Measurements from ENCODE around the gene SLC35E1. TPM values are rescaled to one million over a fixed set of nuclear protein-coding genes. Genes with fewer than 3 reads are reported as not detected.
A peak's percentile ranks its signal among the peaks of the same experiment; 100 is the strongest.

The SLC35E1 gene
- total and polyA plus RNA-seq, 2 of the 13 experiments (the other 11 are each of a cell fraction or from before 2014, with no cell fraction given) = 21.2 to 46.5 TPM

DNA sequence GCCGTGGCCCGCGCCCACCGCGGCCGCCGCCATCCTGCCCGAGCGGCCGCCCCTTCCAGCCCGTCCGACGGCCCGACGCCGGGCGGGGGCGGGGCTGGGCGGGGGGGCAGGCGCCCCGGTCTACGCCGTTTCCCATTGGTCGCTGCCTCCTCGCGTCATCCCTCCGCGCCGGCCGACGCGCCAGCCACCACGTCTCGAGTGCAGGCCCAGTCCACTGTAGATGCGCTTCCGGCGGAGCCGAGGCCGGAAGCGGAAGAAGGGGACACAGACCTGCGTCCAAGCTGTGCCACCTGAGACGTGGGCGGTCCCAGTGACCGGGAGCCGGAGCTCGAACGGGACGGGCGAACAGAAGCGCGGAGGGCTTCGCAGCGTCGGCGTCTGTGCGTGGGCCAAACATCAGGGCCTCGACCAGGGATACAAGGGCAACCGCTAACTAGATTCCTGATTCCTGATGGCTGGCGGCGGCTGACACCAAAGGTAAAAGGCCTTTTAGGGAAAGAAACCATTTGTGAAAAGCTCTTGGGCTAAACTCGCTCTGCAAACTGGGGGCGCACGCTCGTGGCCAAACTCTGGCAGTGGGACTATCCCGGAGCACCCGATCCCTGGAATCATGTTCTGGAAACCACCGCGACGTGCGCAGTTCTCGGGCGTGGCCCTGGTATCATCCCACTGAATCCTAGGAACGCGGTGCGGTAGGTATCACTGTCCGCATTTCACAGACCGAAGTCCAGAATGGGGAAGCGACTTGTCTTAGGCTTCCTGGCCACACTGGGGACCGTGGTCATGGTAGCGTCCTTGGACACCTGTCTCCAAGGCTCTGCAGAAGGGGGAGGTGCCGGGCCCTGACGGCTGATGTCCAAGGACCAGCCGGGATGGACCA is at the start of gene SLC35E1 (continued):
- TF ChIP-seq, protein P1, sequence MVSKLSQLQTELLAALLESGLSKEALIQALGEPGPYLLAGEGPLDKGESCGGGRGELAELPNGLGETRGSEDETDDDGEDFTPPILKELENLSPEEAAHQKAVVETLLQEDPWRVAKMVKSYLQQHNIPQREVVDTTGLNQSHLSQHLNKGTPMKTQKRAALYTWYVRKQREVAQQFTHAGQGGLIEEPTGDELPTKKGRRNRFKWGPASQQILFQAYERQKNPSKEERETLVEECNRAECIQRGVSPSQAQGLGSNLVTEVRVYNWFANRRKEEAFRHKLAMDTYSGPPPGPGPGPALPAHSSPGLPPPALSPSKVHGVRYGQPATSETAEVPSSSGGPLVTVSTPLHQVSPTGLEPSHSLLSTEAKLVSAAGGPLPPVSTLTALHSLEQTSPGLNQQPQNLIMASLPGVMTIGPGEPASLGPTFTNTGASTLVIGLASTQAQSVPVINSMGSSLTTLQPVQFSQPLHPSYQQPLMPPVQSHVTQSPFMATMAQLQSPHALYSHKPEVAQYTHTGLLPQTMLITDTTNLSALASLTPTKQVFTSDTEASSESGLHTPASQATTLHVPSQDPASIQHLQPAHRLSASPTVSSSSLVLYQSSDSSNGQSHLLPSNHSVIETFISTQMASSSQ (IDR thresholded peaks at IDR 0.05; ENCODE audit: low read depth) = no peak
- TF ChIP-seq, protein P1 (CRISPR knock-in tag; IDR thresholded peaks at IDR 0.05; ENCODE audit: borderline replicate concordance) = no peak; the same call in 1 of the 2 replicates
- peak; percentile 75 for TF ChIP-seq ZNF143 (CRISPR knock-in tag; IDR thresholded peaks at IDR 0.05)
- peak; percentile 66; the same call in 1 of the 2 replicates for TF ChIP-seq SMAD1 (CRISPR knock-in tag; IDR thresholded peaks at IDR 0.05; ENCODE audit: borderline replicate concordance, low read depth)
- TF ChIP-seq ZNF749 (CRISPR knock-in tag; IDR thresholded peaks at IDR 0.05; ENCODE audit: borderline replicate concordance) = peak; percentile 32; the same call in 1 of the 2 replicates
- TF ChIP-seq MEIS1 (CRISPR knock-in tag; IDR thresholded peaks at IDR 0.05; ENCODE audit: borderline replicate concordance) = no peak; the same call in 1 of the 2 replicates
- TF ChIP-seq ZNF598 (CRISPR knock-in tag; IDR thresholded peaks at IDR 0.05; ENCODE audit: borderline replicate concordance) = peak; percentile 92; the same call in 1 of the 2 replicates
- no peak for TF ChIP-seq DPF2 (CRISPR knock-in tag; IDR thresholded peaks at IDR 0.05; ENCODE audit: borderline replicate concordance, low read depth)
- TF ChIP-seq ZNF572 (CRISPR knock-in tag; IDR thresholded peaks at IDR 0.05) = no peak
- TF ChIP-seq NR2F1 (CRISPR knock-in tag; IDR thresholded peaks at IDR 0.05) = no peak
- no peak for TF ChIP-seq ZNF253 (CRISPR knock-in tag; IDR thresholded peaks at IDR 0.05; ENCODE audit: borderline replicate concordance)
- no peak for TF ChIP-seq CC2D1A (CRISPR knock-in tag; IDR thresholded peaks at IDR 0.05)
- TF ChIP-seq, protein P2, sequence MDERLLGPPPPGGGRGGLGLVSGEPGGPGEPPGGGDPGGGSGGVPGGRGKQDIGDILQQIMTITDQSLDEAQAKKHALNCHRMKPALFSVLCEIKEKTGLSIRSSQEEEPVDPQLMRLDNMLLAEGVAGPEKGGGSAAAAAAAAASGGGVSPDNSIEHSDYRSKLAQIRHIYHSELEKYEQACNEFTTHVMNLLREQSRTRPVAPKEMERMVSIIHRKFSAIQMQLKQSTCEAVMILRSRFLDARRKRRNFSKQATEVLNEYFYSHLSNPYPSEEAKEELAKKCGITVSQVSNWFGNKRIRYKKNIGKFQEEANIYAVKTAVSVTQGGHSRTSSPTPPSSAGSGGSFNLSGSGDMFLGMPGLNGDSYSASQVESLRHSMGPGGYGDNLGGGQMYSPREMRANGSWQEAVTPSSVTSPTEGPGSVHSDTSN (CRISPR knock-in tag; IDR thresholded peaks at IDR 0.05) = no peak
- TF ChIP-seq ZNF619 (CRISPR knock-in tag; IDR thresholded peaks at IDR 0.05) = peak; percentile 74; the same call in 1 of the 2 replicates
- peak; percentile 82 for TF ChIP-seq NFYB (CRISPR knock-in tag; IDR thresholded peaks at IDR 0.05)
- no peak for TF ChIP-seq MED8 (CRISPR knock-in tag; IDR thresholded peaks at IDR 0.05; ENCODE audit: insufficient replicate concordance)
- TF ChIP-seq, protein P3, sequence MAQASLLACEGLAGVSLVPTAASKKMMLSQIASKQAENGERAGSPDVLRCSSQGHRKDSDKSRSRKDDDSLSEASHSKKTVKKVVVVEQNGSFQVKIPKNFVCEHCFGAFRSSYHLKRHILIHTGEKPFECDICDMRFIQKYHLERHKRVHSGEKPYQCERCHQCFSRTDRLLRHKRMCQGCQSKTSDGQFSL (CRISPR knock-in tag; IDR thresholded peaks at IDR 0.05) = no peak; the same call in 1 of the 2 replicates
- peak; percentile 87 for TF ChIP-seq HCFC1 (IDR thresholded peaks at IDR 0.05; ENCODE audit: low read depth, low read length)
- no peak for TF ChIP-seq KLF12 (CRISPR knock-in tag; IDR thresholded peaks at IDR 0.05; ENCODE audit: borderline replicate concordance)
- TF ChIP-seq HDAC6 (IDR thresholded peaks at IDR 0.05; ENCODE audit: low read depth, low read length) = no peak
- TF ChIP-seq ZNF75D (CRISPR knock-in tag; IDR thresholded peaks at IDR 0.05; ENCODE audit: borderline replicate concordance) = no peak
- TF ChIP-seq SAP130 (CRISPR knock-in tag; IDR thresholded peaks at IDR 0.05; ENCODE audit: low read depth) = peak; percentile 94
- peak; percentile 83 for TF ChIP-seq ZNF350 (CRISPR knock-in tag; IDR thresholded peaks at IDR 0.05; ENCODE audit: borderline replicate concordance, low read depth)
- TF ChIP-seq SRF (IDR thresholded peaks at IDR 0.05; ENCODE audit: low read depth, low read length) = 0 out of 2 replicates have a peak, but pooled peaks have one; percentile 54
- peak; percentile 98 for TF ChIP-seq ZNF777 (CRISPR knock-in tag; IDR thresholded peaks at IDR 0.05)

Measured in HepG2 (cell line).